Adrenal gland (tissue), 12 donors: ENCODE measurements around the gene ZNF592. TPM values are rescaled to one million over a fixed set of nuclear protein-coding genes. Genes with fewer than 3 reads are reported as not detected.

Source experiments
- DNase-seq, 7 donors: peaks; one replicate each; pipeline ENCODE4 v3.0.0-alpha.2; 2019 to 2020
- H3K27ac ChIP-seq, 5 donors: fragments of 200-600 bp; sonication (generic) in 4 of 5; 1 replicate in 3 of 5; 2 replicates in 2 of 5; pipeline versions ENCODE4 v1.5.1 to v1.8.0; 2016 to 2020; ENCODE audit warnings: mild to moderate bottlenecking in 1 of 5
- H3K27me3 ChIP-seq: fragments of 200-600 bp; 2 replicates; pipeline ENCODE4 v1.8.0; 2021
- H3K36me3 ChIP-seq, 2 donors: fragments of 200-600 bp; replicated peaks in 1 of 2; 1 replicate in 1 of 2; 2 replicates in 1 of 2; pipeline versions ENCODE4 v1.5.1 to v1.8.0; 2018 to 2022
- H3K4me1 ChIP-seq, 2 donors: fragments of 200-600 bp; replicated peaks in 1 of 2; 1 replicate in 1 of 2; 2 replicates in 1 of 2; pipeline versions ENCODE4 v1.5.1 to v1.8.0; 2018 to 2021
- H3K4me3 ChIP-seq, 4 donors: fragments of 200-600 bp; sonication (generic) in 3 of 4; one replicate each; pipeline ENCODE4 v1.5.1; 2016 to 2018
- H3K9me3 ChIP-seq, 3 donors: fragments of 200-600 bp; sonication (generic) in 1 of 3; replicated peaks in 1 of 3; 1 replicate in 2 of 3; 2 replicates in 1 of 3; pipeline versions ENCODE4 v1.5.1 to v1.8.0; 2016 to 2021
- POLR2A ChIP-seq, 2 donors: fragments of 450-650 bp; IDR thresholded peaks; one replicate each; pipeline ENCODE4 v1.6.1; 2017; ENCODE audit warnings: antibody characterized with exemption in 2 of 2, mild to moderate bottlenecking in 2 of 2, moderate library complexity in 1 of 2
- WGBS, 4 donors: extraction: QIAGEN DNeasy Blood & Tissue Kit in 2 of 4; methylation state at CpG; one replicate each; pipeline versions ENCODE4 v1.1.5 to v1.1.7; 2013 to 2017; 5-methylcytosine and 5-hydroxymethylcytosine counted together
- intact Hi-C, 2 donors: fragments of 100-400 bp; cut with DNase I; formaldehyde crosslinking; loops; one replicate each; pipeline versions ENCODE4 v1.14.1 to v1.15.0; 2022 to 2023
- polyA plus RNA-seq, 3 donors: library from polyadenylated mRNA; stranded (reverse); fragments of 200-250 nt in 2 of 3; fragments of 350-450 nt in 1 of 3; fragmentation: Illumina TruSeq in 1 of 3; extraction: RNeasy Lipid Tissue Mini Kit (QIAGEN cat#74804) in 1 of 3; gene quantifications; one replicate each; pipeline ENCODE4 v1.2.3, GENCODE V29; 2013 to 2014
- total RNA-seq, 9 donors: library from RNA; depleted of rRNA in 4 of 9; stranded (reverse); fragments of >200 nt in 4 of 9; fragments of 120-200 nt in 1 of 9; fragmentation: NEBNext Ultra II Directional in 1 of 9; extraction: Animal tissue kit (Norgen Biotek cat#: 25700) in 1 of 9; gene quantifications; one replicate each; pipeline versions ENCODE4 v1.1.0 to v1.2.4, GENCODE V29; 2013 to 2023
- TF ChIP-seq, protein P1 (sequence below), 6 experiments: fragments of 450-650 bp in 4 of 6; fragments of 200-600 bp in 2 of 6; sonication (generic) in 1 of 6; IDR thresholded peaks; 1 replicate in 5 of 6; 2 replicates in 1 of 6; pipeline versions ENCODE4 v1.5.1 to v1.8.0; 2016 to 2021; ENCODE audit warnings: antibody characterized with exemption in 6 of 6, mild to moderate bottlenecking in 2 of 6, moderate library complexity in 1 of 6
- donor health status: healthy with polysubstance abuse.
- donor health status: Bipolar disorder and iron deficiency.
- donor health status: DM: yes; HTN: yes; CAD: no.
- donor health status: DM: no; HTN: no; CAD: no.
- donor health status: DM: no; HTN: no; CAD: no.
- donor health status: DM: yes; HTN: yes; CAD: no.

ZNF592 gene
- total and polyA plus RNA-seq, 12 donors, result 8.1 to 30.3 (median 24.2) TPM

GRCh38 chr15:84831028-84831427, 82.6 kb downstream of the ZNF592 start:
- H3K27me3 ChIP-seq, result no peaks in the 10 kb centered on the region
- H3K9me3 ChIP-seq, result no peaks in the 10 kb centered on the region
- no peaks in the 10 kb centered on the region for H3K36me3 ChIP-seq
- no peak for DNase-seq
- no peak overlapping the region for H3K4me3 ChIP-seq
- intact Hi-C loops, result no loop called here
- TF ChIP-seq, protein P1, sequence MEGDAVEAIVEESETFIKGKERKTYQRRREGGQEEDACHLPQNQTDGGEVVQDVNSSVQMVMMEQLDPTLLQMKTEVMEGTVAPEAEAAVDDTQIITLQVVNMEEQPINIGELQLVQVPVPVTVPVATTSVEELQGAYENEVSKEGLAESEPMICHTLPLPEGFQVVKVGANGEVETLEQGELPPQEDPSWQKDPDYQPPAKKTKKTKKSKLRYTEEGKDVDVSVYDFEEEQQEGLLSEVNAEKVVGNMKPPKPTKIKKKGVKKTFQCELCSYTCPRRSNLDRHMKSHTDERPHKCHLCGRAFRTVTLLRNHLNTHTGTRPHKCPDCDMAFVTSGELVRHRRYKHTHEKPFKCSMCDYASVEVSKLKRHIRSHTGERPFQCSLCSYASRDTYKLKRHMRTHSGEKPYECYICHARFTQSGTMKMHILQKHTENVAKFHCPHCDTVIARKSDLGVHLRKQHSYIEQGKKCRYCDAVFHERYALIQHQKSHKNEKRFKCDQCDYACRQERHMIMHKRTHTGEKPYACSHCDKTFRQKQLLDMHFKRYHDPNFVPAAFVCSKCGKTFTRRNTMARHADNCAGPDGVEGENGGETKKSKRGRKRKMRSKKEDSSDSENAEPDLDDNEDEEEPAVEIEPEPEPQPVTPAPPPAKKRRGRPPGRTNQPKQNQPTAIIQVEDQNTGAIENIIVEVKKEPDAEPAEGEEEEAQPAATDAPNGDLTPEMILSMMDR (IDR thresholded peaks at IDR 0.05), result no peak
- TF ChIP-seq POLR2A (IDR thresholded peaks at IDR 0.05), result no peak
- peaks cover 16 to 49% of the 10 kb centered on the region in 2 donors for H3K4me1 ChIP-seq
- WGBS, 4 donors, result 77 to 85% (median 82%) methylated on average over 5 of the region's 5 CpGs
- peak overlapping the region in 1 of 5 donors; percentile 42 for H3K27ac ChIP-seq

DNA sequence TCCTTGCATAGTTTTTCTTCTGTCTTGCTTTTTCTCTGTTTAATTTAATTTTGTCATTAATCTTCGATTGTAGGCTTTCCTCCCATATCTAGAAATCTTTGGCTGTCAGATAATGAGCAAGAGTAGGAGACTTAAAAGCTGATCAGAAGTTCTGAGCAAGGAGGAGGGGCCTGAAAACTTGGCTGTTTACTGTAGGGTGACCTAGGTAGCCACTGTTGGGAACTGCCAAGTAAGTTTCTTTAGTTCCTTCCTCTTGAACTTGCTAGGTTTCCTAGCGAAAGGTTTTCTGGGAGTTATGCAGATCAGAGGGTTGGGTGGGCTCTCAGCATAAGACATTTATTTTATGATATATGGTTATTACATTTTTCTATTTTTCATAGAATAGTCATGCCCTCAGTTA, 83.2 kb downstream of the ZNF592 start:
- Histone ChIP-seq H3K27ac (peak overlapping the region in 1 of 5 donors; percentile 42), H3K27me3 (no peaks in the 10 kb centered on the region), H3K36me3 (no peaks in the 10 kb centered on the region), H3K4me3 (no peak overlapping the region), H3K9me3 (no peaks in the 10 kb centered on the region), H3K4me1 (peaks cover 16 to 49% of the 10 kb centered on the region in 2 donors)
- TF ChIP-seq, protein P1 (IDR thresholded peaks at IDR 0.05), result no peak
- TF ChIP-seq POLR2A (IDR thresholded peaks at IDR 0.05), result no peak
- no peak for DNase-seq
- WGBS, 4 donors, result 52 to 59% (median 55%) methylated on average over 2 of the region's 2 CpGs
- intact Hi-C loops, result no loop called here

DNA sequence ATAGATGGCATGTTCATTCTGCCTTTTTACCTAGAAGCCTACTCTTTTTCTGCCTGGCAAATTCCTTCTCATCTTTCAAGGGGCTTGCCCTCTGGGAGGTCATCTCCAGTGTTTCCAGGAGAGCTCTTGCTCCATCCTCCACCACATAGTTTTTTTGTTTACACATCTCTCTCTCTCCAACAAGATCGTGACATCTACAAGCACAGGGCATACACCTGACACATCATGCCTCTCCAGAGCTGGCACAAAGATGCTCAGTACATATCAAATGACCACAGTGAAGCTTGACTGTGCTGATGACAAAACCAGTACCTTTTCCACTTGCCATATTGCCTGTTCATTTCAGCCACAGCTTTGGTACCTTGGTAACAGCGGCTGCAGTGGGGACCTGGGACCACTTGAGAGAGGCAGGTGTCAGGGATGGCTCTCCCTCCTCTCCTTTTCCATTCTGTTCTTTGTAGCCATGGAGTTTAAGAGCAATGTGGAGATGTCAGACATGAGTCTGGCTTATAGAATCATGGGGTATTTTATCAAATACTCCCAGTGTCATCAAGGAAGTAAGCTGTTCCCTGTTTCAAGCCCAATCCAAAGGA, 84.2 kb downstream of the ZNF592 start:
- WGBS, 4 donors, result 82 to 92% (median 91%) methylated on average over 2 of the region's 2 CpGs
- intact Hi-C loops, result no loop called here
- peaks cover 16 to 49% of the 10 kb centered on the region in 2 donors for H3K4me1 ChIP-seq

DNA sequence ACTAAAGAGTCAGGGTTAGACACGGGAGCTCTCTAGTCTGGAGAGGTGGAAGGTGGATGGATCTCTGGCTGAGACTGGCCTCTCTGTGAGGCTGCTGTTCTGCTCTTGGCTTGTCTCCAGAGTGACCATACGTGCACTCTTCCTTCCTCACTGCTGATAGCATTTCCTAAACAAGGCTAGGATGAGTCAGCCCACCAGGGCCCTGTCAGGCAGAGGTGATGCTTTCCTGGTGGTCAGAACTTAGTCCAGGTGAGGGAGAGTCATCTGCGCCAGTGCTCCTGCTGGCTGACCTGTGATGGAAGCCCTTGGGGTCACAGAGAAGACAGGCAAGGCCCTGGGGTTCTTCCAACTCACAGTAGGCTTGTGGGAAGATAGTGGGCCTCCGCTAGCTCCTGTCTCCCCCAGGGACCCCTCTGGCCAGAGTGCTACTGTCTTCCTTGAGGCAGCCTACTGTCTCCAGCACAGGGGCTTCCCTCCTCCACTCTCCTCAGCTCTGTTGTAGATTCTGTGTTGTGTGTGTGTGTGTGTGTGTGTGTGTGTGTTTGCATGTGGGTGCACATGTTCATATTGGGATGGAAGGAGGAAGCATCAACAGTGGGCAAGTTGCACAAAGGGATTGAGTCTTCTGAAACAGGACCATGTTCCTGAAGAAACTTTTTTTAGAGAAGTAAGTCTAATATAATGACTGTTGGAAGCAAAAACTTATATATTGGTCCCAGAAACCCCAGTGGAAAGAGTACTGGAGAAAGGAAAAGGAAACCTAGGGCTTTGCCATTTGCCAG, 85.2 kb downstream of the ZNF592 start:
- H3K9me3 ChIP-seq, result no peaks in the 10 kb centered on the region
- no peaks in the 10 kb centered on the region for H3K36me3 ChIP-seq
- intact Hi-C loops, result no loop called here
- H3K27ac ChIP-seq, result peak overlapping the region in 2 of 5 donors; percentile 14 to 15
- TF ChIP-seq, protein P1 (IDR thresholded peaks at IDR 0.05), result no peak
- TF ChIP-seq POLR2A (IDR thresholded peaks at IDR 0.05), result no peak
- H3K27me3 ChIP-seq, result no peaks in the 10 kb centered on the region
- no peak overlapping the region for H3K4me3 ChIP-seq
- 23 to 57% (median 47%) methylated on average over 3 to 4 of the region's 4 CpGs for WGBS, 4 donors
- peaks cover 13 to 42% of the 10 kb centered on the region in 2 donors for H3K4me1 ChIP-seq
- peak in 6 of 7 donors; percentile 46 to 78 (median 62) for DNase-seq

More for the DNA sequence above, 84.2 kb downstream of the ZNF592 start:
- H3K9me3 ChIP-seq, result no peaks in the 10 kb centered on the region
- no peak for DNase-seq
- peak overlapping the region in 1 of 5 donors; percentile 14 for H3K27ac ChIP-seq
- no peaks in the 10 kb centered on the region for H3K36me3 ChIP-seq
- H3K27me3 ChIP-seq, result no peaks in the 10 kb centered on the region
- no peak overlapping the region for H3K4me3 ChIP-seq
- TF ChIP-seq, protein P1 (IDR thresholded peaks at IDR 0.05), result no peak
- TF ChIP-seq POLR2A (IDR thresholded peaks at IDR 0.05), result no peak
